Upper lobe of left lung (tissue), 6 donors: ENCODE measurements around the gene PYGO2. TPM values are rescaled to one million over a fixed set of nuclear protein-coding genes. Genes with fewer than 3 reads are reported as not detected.

ENCODE experiments used
- ATAC-seq, 2 donors: fragments of 200-7000 bp; cut with Tn5 transposase; one replicate each; pipeline ENCODE4 v1.9.1; 2022; ENCODE audit warnings: mild to moderate bottlenecking in 2 of 2, moderate library complexity in 2 of 2; ENCODE audit not compliant: low FRiP score in 2 of 2
- DNase-seq, 2 donors: peaks; one replicate each; pipeline ENCODE4 v3.0.0-alpha.2; 2019 to 2020
- H3K27ac ChIP-seq, 4 donors: fragments of 200-600 bp; sonication (generic); one replicate each; pipeline ENCODE4 v1.5.1; 2016 to 2019
- H3K27me3 ChIP-seq, 4 donors: fragments of 200-600 bp; sonication (generic); one replicate each; pipeline ENCODE4 v1.5.1; 2017 to 2019
- H3K36me3 ChIP-seq, 4 donors: fragments of 200-600 bp; sonication (generic); one replicate each; pipeline ENCODE4 v1.5.1; 2016 to 2019
- H3K4me1 ChIP-seq, 4 donors: fragments of 200-600 bp; sonication (generic); one replicate each; pipeline ENCODE4 v1.5.1; 2018 to 2019
- H3K4me3 ChIP-seq, 4 donors: fragments of 200-600 bp; sonication (generic); one replicate each; pipeline ENCODE4 v1.5.1; 2017 to 2019; ENCODE audit warnings: mild to moderate bottlenecking in 2 of 4, moderate library complexity in 1 of 4
- H3K9me3 ChIP-seq, 4 donors: fragments of 200-600 bp; sonication (generic); one replicate each; pipeline ENCODE4 v1.5.1; 2018 to 2019
- EP300 ChIP-seq, 4 donors: sonication (generic); formaldehyde crosslinking; IDR thresholded peaks; one replicate each; pipeline ENCODE4 v1.5.1; 2017; ENCODE audit warnings: antibody characterized with exemption in 4 of 4, control low read depth in 2 of 4
- POLR2A ChIP-seq, 4 donors: fragments of 450-650 bp; IDR thresholded peaks; one replicate each; pipeline ENCODE4 v1.5.1; 2016 to 2017; ENCODE audit warnings: antibody characterized with exemption in 4 of 4, mild to moderate bottlenecking in 2 of 4
- POLR2AphosphoS5 ChIP-seq, 2 donors: sonication (generic); formaldehyde crosslinking; IDR thresholded peaks; one replicate each; pipeline ENCODE4 v1.5.1; 2017; ENCODE audit warnings: antibody characterized with exemption in 2 of 2
- WGBS, 2 donors: methylation state at CpG; one replicate each; pipeline ENCODE4 v1.1.5; 2017 to 2018; 5-methylcytosine and 5-hydroxymethylcytosine counted together
- total RNA-seq, 6 donors: library from RNA; depleted of rRNA in 4 of 6; stranded (reverse); fragments of >200 nt in 4 of 6; gene quantifications; one replicate each; pipeline versions ENCODE4 v1.1.0 to v1.2.1, GENCODE V29; 2016 to 2021
- TF ChIP-seq, protein P1 (sequence below), 6 experiments: fragments of 450-650 bp in 4 of 6; fragments of 200-600 bp in 2 of 6; sonication (generic) in 2 of 6; IDR thresholded peaks; one replicate each; pipeline ENCODE4 v1.5.1; 2016 to 2019; ENCODE audit warnings: antibody characterized with exemption in 6 of 6
- donor health status: DM: no; HTN: no; CAD: no; lungs with moderate emphysema.
- donor health status: DM: no; HTN: yes; CAD: no; lungs with severe emphysema.

PYGO2 gene
- total RNA-seq, 6 donors from 2014 or later = 20.1 to 41.9 (median 27.5) TPM

GRCh38 chr1:155002464-155003226 is 41.1 kb upstream of the PYGO2 start, which contains the start of gene ZBTB7B:
ZBTB7B (plus strand) TSS chr1:155002802; CDS start chr1:155014661, 11,859 bp downstream.
- ATAC-seq (peak; percentile 11 to 22), DNase-seq (peak; percentile 66 to 91)
- no peaks in the 10 kb centered on the region for H3K36me3 ChIP-seq
- peak within 1 kb of the TSS; percentile 93 to 100 (median 96) for H3K27ac ChIP-seq
- no peak for TF ChIP-seq EP300 (IDR thresholded peaks at IDR 0.05)
- TF ChIP-seq POLR2A (IDR thresholded peaks at IDR 0.05) = peak in 1 of 4 donors; percentile 45
- TF ChIP-seq POLR2AphosphoS5 (IDR thresholded peaks at IDR 0.05) = no peak
- TF ChIP-seq, protein P1, sequence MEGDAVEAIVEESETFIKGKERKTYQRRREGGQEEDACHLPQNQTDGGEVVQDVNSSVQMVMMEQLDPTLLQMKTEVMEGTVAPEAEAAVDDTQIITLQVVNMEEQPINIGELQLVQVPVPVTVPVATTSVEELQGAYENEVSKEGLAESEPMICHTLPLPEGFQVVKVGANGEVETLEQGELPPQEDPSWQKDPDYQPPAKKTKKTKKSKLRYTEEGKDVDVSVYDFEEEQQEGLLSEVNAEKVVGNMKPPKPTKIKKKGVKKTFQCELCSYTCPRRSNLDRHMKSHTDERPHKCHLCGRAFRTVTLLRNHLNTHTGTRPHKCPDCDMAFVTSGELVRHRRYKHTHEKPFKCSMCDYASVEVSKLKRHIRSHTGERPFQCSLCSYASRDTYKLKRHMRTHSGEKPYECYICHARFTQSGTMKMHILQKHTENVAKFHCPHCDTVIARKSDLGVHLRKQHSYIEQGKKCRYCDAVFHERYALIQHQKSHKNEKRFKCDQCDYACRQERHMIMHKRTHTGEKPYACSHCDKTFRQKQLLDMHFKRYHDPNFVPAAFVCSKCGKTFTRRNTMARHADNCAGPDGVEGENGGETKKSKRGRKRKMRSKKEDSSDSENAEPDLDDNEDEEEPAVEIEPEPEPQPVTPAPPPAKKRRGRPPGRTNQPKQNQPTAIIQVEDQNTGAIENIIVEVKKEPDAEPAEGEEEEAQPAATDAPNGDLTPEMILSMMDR (IDR thresholded peaks at IDR 0.05) = peak in 1 of 6 experiments; percentile 16
- H3K4me3 ChIP-seq = peak within 1 kb of the TSS; percentile 90 to 94 (median 94)
- no peaks in the 10 kb centered on the region for H3K27me3 ChIP-seq
- peaks cover 52 to 64% (median 56%) of the 10 kb centered on the region in 4 donors for H3K4me1 ChIP-seq
- H3K9me3 ChIP-seq = no peaks in the 10 kb centered on the region
- 0 to 1% methylated on average over 7 to 21 of the region's 35 CpGs for WGBS, 2 donors

- ATAC-seq (peak; percentile 92 to 95), DNase-seq (peak; percentile 98 to 100)
- peak overlapping the region; percentile 93 to 100 (median 96) for H3K27ac ChIP-seq
- peak in 2 of 4 donors; percentile 32 to 82 for TF ChIP-seq POLR2A (IDR thresholded peaks at IDR 0.05)
- TF ChIP-seq, protein P1 (IDR thresholded peaks at IDR 0.05) = peak; percentile 20 to 43 (median 36)
- TF ChIP-seq EP300 (IDR thresholded peaks at IDR 0.05) = no peak
- TF ChIP-seq POLR2AphosphoS5 (IDR thresholded peaks at IDR 0.05) = peak; percentile 86
- no peaks in the 10 kb centered on the region for H3K9me3 ChIP-seq
- WGBS, 2 donors = 0 to 1% methylated on average over 14 to 37 of the region's 38 CpGs
- peaks cover 44 to 56% (median 49%) of the 10 kb centered on the region in 4 donors for H3K4me1 ChIP-seq
- H3K27me3 ChIP-seq = no peaks in the 10 kb centered on the region
- H3K36me3 ChIP-seq = no peaks in the 10 kb centered on the region
- H3K4me3 ChIP-seq = peak overlapping the region; percentile 83 to 94 (median 92)
Measured at GRCh38 chr1:155001675-155002463, 40.3 kb upstream of the PYGO2 start.

- no peak for TF ChIP-seq POLR2AphosphoS5 (IDR thresholded peaks at IDR 0.05)
- TF ChIP-seq EP300 (IDR thresholded peaks at IDR 0.05) = no peak
- TF ChIP-seq, protein P1 (IDR thresholded peaks at IDR 0.05) = no peak
- TF ChIP-seq POLR2A (IDR thresholded peaks at IDR 0.05) = no peak
- H3K27me3 ChIP-seq = no peaks in the 10 kb centered on the region
- peaks cover 39 to 51% (median 43%) of the 10 kb centered on the region in 4 donors for H3K4me1 ChIP-seq
- H3K36me3 ChIP-seq = no peaks in the 10 kb centered on the region
- H3K4me3 ChIP-seq = peak overlapping the region; percentile 83 to 94 (median 92)
- 0% methylated on average over 9 to 11 of the region's 11 CpGs for WGBS, 2 donors
- H3K9me3 ChIP-seq = no peaks in the 10 kb centered on the region
- DNase-seq (no peak), ATAC-seq (no peak)
- peak overlapping the region; percentile 93 to 100 (median 96) for H3K27ac ChIP-seq
Measured at GRCh38 chr1:155001425-155001674, 39.8 kb upstream of the PYGO2 start.

DNA sequence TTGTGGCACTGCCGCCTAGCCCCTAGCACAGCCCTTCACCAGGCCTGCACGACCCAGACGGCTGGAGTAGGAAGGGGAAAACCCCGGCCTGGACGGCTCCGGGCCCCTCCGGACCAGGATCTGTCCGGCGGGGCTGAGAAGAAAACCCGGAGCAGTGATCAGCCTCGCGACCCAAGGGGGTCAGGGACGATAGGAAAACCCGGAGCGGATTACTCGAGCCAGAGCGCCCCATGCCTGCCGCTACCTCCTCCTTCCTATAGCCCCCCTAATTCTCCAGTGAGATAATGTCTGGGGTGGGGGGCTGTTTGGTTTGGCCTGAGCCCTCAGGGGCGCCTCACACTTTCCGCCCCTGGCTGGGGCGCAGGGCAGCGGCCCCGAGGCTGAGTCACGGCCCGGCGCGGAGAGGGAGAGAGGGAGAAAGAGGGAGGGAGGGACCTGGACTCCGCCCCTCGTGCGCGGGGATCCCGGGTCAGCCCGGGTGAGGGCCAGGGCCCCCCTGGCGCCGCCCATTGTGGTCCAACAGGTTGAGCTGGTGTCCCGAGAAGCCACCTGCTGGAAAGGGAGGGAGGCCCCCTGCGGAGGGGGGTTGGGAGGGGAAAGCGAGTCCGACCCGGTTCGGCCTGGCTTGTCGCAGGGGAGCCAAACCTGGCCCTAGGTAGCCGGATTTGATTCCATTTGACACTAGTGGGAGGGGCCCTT is 39.3 kb upstream of the PYGO2 start:
- no peaks in the 10 kb centered on the region for H3K36me3 ChIP-seq
- H3K27ac ChIP-seq = peak overlapping the region; percentile 93 to 100 (median 96)
- peak in 1 of 4 donors; percentile 68 for TF ChIP-seq EP300 (IDR thresholded peaks at IDR 0.05)
- TF ChIP-seq, protein P1 (IDR thresholded peaks at IDR 0.05) = peak in 3 of 6 experiments; percentile 17 to 48 (median 33)
- peak in 3 of 4 donors; percentile 56 to 94 (median 85) for TF ChIP-seq POLR2A (IDR thresholded peaks at IDR 0.05)
- peak; percentile 62 to 84 for TF ChIP-seq POLR2AphosphoS5 (IDR thresholded peaks at IDR 0.05)
- ATAC-seq (peak; percentile 80 to 88), DNase-seq (peak; percentile 95 to 96)
- H3K27me3 ChIP-seq = no peaks in the 10 kb centered on the region
- 0 to 1% methylated on average over 11 to 39 of the region's 43 CpGs for WGBS, 2 donors
- H3K4me1 ChIP-seq = peaks cover 34 to 46% (median 39%) of the 10 kb centered on the region in 4 donors
- peak overlapping the region; percentile 83 to 94 (median 92) for H3K4me3 ChIP-seq
- no peaks in the 10 kb centered on the region for H3K9me3 ChIP-seq
